IPS-11a (cell line): Measurements from ENCODE around the gene ANKRD40CL.

Source experiments
- H3K4me3 ChIP-seq: one replicate; pipeline ENCODE4 v1.5.1; 2013; ENCODE audit warnings: low read depth, low read length, control low read depth

The ANKRD40CL gene

DNA sequence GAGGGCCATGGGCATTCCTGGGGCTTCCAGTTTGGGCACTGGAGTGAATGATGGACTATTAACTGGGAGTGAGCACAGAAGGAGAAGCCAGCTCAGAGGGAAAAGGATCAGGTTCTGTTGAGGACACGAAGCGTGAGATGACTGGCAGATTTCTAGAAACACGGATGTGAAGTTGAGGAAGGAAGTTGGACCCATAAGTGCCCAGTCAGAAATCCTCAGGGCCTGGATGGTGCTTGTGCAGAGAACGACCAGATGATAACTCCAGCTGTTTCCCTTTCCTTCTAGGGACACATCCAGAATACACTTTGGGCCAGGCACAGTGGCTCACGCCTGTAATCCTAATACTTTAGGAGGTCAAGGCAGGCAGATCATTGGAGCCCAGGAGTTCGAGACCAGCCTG is 23.3 kb upstream of the ANKRD40CL start:
- H3K4me3 ChIP-seq, result no peak overlapping the region

DNA sequence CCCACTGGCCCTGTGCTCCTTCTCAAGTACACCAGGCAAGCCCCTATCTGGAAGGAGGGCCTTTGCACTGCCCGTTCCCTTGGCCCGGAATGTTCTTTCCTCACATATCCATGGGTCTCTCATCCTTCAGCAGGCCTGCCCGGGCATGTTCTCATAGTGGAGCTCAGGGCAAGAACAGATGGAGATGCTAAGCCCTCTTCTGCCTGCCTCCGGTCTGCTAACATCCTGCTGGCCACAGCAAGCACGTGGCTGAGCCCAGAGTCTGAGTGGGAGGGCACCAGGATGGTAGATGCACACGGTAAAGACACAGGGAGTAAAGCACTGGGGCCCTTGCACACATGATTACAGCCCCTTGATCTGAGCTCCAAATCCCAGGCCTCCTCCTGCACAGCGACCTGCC is 19.8 kb upstream of the ANKRD40CL start:
- no peak overlapping the region for H3K4me3 ChIP-seq

DNA sequence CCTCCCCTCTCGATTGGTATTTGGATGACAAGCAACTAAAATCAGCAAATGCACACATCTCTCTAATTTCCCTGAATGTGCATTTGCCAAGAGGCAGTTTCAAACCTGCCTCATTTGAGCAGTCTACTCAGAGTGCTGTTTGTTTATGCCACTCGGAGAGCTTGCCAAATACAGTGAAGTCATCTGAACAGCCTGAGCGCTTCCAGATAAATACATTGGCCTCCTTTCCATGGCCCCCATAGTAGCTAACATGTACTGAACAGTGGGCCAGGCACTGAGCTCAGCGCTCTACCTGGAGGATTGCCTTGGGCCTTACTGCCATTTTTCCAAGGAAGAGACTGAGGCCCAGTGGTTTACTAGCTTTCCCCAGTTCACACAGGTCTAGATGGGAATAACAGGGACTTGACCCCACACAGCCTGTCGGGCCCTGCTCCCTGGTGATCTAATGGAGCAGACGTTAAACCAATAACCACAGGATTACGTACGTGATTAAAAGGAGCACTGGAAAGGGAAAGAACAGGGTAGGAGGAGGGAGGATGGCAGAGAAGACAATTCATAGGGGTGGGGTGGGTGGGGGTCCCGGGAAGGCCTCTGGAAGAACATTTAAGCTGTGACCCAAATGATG is 18.7 kb upstream of the ANKRD40CL start:
- no peak overlapping the region for H3K4me3 ChIP-seq

DNA sequence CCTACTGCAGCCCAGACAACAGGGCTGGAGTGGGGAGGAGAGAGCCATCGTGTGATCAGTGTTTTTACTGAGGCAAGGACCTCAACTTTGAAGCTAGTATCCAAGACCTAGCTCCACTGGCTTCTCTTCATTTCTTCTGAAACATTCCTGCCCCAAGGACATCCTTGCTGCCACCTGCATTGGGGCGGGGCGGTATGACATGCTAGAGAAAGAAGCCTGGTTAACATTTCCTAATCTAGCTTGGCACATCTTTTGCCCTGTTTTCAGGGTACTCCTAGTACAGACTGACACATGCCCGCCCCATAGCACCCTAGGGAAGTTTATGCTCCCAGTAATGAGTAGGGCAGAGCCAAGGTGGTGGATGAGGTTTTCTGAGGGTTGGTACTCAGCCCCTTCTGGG is 17.8 kb upstream of the ANKRD40CL start:
- no peak overlapping the region for H3K4me3 ChIP-seq

DNA sequence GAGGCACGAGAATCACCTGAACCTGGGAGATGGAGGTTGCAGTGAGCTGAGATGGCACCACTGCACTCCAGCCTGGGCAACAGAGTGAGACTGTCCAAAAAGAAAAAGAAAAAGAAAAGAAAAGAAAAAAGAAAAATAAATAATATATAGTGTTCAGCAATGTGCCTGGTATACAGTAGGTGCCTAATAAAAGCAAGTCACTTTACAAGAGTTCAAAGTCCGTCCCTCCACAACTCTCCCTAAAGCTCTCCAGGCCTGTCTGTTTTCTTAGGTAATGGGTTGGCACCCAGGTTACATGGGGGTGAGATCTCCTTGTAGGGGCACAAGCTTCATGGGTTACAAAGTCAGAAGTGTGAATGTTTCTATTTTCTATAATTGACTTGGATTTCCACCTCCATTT is 16.6 kb upstream of the ANKRD40CL start:
- H3K4me3 ChIP-seq, result no peak overlapping the region

DNA sequence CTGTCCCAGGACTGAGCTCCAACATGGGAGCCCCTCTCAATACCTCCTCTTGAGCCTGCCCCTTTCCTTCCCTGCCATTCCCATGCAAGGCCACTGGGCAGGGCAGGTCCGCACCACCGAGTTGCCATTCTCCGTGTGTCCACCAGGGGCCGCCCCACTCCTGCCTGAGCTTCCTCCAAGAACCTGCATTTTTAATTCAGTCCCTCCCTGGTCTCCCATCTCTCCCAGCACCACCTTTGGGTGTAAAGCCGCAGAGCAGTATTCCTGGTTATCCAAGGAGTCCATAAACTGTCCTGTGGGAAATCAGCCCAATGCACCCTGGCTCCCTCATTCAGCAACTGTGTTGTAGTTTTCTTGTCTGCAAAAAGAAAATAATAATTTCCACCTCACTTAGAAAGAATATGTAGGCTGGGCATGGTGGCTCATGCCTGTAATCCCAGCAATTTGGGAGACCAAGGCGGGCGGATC is 15.9 kb upstream of the ANKRD40CL start:
- no peak overlapping the region for H3K4me3 ChIP-seq

DNA sequence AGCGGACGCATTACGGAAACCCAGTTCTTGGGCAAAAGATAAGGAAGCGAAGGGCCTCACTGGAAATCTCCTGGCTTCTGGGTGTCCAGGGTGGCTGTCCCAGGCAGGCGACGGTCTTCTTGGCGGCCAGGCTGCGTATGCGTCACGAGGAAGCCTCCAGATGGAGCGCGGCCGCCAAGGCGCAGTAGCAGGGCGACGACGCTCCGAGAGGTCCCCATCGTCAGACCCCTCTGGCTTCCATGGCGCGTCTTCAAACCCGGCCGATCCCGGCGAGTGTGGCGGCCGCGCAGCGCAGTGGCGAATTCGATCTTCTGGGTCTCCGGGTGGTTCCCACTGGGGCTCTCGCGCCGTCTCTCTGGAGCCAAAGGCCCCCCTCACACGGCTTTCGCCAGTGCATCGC is 13.8 kb upstream of the ANKRD40CL start:
- no peak overlapping the region for H3K4me3 ChIP-seq

DNA sequence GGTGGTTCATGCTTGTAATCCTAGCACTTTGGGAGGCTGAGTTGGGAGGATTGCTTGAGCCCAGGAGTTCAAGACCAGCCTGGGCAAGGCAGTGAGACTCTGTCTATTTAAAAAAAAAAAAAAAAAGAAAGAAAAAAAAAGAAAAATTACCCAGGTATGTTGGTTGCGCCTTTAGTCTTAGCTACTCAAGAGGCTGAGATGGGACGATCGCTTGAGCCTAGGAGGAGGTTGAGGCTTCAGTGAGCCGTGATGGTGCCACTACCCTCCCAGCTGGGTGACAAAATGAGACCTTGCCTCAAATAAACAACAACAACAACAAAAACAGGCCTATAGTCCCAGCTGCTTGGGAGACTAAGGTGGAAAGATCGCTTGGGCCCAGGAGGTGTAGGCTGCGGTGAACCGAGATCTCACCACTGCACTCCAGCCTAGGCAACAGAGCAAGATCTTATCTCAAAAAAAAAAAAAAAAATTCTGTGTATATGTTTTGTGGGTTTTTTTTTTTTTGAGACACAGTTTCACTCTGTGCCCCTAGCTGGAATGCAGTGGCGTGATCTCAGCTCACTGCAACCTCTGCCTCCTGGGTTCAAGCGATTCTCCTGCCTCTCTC is 12.5 kb upstream of the ANKRD40CL start:
- H3K4me3 ChIP-seq, result no peak overlapping the region

DNA sequence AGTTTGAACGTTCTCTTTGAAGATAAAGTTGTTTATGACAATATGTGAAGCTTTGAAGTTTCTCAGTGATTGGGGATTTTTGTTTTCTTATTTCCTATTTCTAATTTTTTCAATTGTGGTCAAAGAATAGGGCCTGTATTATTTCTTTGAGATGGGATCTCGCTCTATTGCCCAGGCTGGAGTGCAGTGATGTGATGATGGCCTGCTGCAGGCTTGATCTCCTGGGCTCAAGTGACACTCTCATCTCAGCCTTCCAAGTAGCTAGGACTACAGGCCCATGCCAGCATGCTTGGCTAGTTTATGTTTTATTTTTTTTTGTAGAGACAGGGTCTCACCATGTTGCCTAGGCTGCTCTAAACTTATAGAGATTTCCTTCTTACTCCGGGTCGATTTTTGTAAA is 11.7 kb upstream of the ANKRD40CL start:
- H3K4me3 ChIP-seq, result no peak overlapping the region

DNA sequence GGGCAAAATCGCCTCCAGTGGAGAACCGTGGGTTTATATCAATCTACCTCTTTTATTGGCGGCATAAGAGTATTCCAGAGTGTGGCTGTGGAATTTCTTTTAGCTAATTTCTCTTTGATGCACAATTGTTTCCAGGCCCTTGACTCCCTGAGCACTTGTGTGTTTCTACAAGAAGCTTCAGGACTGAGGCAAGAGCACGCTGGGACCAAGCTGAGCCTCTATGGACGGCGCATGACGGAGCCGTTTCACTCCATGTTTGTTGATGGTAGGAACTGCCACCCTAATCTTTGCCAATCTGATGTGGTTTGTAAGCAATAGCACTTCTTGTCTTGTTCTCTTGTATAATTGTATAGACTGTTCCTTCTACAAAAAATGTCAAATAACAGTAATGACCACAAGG is 11.2 kb upstream of the ANKRD40CL start:
- no peak overlapping the region for H3K4me3 ChIP-seq

DNA sequence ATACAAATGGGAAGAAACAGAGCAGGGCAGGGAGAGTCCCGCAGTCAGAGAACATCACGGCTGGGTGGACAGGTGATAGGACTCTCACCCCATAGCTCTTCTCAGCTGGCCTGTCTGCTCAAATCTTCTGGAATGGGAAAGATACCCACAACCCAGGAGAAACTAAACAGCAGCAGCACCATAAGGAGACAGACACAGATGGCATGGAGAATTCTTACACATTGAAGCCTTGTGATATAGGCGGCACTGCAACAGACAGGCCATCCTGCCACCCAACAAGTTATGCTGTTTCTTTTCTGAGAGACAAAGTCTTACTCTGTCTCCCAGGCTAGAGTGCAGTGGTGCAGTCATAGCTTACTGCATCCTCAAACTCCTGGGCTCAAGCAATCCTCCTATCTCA is 8.6 kb upstream of the ANKRD40CL start:
- no peak overlapping the region for H3K4me3 ChIP-seq

DNA sequence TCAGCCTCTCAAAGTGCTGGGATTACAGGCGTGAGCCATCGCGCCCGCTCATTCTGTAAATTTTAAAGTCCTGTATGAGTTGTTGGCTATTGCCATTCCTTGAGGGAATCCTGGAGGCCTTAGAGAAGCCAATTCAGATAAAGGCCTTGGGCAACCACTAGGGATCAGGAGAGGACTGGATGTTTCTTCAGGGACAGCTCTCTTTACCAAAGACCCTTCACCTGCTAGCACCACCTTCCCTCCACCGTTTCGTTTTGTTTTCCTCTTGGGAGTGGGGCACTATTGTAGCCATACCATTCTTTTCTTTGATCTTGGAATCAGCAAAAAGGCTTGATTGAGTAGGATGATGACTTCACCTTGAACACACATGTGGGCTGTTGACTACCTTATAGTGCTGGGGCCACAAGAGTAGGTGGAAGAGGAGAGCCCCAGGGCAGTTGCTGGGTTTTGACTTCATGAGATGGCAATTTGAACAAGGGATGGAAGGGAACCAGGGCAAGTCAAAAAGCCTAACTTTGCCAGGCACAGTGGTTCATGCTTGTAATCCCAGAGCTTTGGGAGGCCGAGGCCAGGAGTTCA is 7.0 kb upstream of the ANKRD40CL start:
- H3K4me3 ChIP-seq, result no peak overlapping the region

DNA sequence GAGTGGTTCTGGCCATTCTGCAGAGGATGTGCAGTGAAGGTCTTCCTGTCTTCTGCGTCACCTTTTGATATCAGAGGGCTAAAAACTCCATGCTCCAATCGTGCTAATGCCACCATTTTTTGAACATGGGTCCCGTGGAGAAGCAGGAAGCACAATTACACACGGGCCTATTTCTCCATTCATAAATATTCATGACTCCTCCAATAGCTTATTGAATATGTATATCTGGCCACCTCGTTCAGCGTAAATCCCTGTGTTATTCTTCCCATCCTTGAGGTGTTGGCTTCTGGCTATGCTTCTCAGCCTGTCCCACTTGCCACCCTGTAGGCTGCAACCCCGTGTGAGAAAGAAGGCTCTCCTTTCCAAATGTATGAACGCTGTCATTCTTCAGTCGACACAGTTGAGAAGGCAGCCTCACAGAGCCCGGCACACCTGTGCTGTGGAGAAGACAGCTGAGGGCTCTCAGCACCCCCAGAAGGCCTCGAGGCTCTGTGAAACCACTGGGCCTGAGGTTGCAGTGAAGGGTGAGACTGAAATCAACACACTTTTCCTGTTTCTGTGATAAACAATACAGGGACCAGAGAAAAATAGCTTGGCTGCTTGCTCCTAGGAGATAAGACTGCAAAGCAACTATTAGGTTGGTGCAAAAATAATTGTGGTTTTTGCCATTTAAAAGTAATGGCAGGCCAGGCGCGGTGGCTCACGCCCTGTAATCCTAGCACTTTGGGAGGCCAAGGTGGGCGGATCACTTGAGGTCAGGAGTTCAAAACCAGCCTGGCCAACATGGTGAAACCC is 4.9 kb upstream of the ANKRD40CL start:
- H3K4me3 ChIP-seq, result no peak overlapping the region

DNA sequence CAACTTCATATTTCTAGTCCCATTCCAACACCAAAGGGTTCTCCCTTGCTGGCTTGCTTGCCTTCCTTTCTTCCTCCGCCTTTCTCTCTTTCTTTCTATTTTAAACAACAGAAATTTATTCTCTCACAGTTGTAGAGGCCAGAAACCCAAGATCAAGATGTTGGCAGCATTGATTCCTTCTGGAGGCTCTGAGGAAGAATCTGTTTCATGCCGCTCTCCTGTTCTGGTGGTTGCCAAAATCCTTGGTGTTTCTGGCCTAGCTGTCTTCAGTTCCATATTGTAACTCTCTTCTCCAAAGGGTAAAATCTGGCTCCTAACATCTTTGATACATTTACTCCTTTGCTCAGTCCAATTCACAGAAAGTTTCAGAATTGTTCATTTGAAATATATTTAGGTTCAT is 3.0 kb upstream of the ANKRD40CL start:
- no peak overlapping the region for H3K4me3 ChIP-seq

DNA sequence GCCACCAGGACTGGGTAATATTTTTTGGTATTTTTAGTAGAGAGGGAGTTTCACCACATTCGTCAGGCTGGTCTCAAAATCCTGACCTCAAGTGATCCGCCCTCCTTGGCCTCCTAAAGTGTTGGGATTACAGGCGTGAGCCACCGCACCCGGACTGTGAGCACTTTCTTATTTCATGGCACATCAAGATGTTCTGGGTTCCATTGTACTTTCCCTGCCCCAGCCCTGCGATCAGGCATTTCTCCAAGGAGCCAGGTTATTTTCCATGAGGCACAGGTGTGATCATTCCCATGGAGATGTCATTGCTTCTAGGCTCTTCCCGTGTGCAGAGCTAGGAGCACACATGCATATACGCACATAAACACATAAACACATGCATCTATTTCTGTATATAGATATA is 2.6 kb upstream of the ANKRD40CL start:
- H3K4me3 ChIP-seq, result no peak overlapping the region

DNA sequence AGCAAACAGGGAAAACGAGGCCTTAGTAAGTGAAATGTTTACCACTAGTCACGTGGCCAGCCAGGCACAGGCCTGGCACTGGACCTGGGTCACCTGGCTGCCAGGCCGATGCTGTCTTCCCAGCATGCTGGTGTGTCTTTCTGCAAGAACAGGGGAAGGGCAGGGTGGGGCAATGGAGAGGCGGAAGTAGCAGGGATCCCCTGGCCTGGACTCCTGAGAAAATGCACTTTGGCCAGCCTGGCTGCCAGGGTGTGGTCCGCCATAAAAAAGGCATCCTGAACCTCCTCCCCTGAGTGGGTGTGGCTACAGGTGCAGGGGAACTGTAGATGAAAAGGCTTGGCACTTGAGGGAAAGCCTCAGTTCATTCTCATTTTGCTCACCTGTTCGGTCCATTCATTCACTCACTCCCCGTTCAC is 1.0 kb upstream of the ANKRD40CL start:
- H3K4me3 ChIP-seq, result no peak overlapping the region

DNA sequence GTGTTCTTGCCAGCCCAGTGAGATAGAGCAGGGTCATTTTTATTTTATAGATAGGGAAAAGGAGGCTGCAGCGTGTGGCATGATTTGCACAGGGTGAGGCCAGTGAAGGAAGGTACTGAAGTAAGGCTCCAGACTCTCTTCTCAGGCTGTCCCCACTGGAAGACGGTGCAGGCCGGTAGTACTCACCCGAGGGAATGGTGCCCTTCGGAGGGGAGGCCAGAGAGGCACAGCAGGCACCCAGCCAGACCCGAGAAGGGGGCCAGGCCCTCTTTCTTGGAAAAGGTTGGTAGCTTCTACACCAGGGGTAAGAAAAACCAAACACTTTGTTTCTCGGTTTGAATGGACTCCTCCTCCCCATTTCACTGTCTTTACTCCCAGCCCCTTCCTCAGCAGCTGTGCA is 288 bp downstream of the ANKRD40CL start:
- no peak overlapping the region for H3K4me3 ChIP-seq

DNA sequence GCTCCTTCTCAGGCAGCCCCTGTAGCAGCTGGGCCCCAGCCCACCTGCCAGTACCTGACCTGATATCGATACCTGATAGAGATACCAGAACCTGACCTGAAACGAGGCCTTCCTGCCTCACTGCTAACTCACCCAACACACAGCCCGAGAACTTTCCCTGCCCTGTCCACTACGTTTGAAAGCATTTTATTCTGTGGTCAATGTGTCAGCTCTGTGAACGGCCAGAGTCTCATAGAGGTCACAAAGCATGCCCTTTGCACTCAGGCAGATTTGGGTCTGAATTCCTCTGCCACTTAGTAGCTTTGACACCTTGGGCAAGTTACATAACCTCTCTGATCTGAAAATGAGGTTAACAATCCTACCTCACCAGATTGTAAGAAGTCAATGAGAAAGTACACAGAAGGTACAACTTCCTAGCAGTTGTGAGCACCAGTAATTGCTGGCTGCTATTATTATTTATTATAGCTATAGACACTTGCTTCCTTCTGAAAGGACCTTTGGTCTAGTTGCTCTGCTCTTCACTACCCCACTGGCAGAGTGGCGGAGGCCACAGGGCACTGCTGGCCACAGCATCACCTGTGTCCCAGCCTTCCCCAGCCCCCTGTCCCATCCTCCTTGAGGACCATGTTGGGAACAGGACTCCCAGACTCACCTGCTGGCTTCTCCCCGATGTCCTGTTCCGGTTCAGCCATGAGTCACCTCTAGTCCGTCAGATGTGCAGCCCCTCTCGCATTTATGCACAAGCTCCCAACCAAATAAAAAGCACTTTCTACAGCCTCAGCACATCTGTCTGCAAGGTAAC is 895 bp downstream of the ANKRD40CL start:
- H3K4me3 ChIP-seq, result no peak overlapping the region

DNA sequence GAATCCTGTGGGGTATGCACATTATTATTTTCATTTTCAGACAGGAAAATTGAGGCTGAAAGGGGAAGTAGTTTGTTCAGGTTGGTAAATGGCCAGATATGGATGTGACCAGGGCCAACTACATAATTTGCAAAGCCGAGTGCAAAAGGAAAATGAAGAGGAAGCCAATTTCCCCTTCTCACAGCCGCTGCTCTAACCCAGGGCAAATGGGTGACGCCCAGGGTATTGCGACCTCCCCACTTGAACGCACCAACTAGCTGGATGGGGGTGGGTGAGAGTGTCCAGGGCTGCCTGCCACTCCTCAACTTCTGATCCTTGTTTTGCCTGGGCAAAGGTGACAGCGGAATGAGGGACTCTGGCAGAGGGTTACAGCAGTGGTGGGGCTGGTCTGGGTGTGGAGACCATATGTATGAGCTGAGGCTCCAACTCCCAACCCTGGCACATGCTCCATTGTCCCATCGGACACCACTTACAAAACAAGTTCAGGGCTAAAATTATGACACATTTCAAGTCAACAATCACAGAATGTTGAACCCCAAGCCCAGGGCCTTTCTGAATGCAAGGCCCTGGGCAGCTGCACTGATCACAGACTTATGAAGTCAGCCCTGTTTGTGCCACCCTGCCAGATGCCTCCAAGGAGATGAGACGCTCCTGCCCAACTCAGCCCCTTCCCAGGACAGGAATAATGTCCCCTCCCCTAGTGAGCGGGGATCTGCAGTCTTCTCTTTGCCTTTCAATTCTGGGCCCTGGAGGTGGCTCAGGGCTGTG is 1.7 kb downstream of the ANKRD40CL start:
- H3K4me3 ChIP-seq, result no peak overlapping the region

DNA sequence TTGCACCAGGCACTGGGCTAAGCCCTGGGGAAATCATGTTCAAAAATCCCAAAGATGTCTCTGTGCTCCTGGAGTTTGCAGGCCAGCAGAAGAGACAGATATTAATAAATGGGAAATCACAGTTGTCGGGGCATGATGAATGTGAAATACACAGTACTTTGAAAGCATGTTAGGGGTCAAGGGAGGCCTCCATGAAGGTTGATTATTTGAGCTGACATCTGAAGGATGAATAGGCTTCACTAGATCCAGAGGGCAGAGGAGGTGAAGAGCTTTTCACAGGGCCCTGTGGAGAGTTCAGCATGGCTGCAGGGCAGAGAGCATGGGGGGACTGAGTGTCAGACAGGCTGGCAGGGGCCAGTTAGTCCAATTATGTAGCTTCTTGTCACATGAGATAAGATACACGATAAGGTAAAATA is 2.6 kb downstream of the ANKRD40CL start:
- H3K4me3 ChIP-seq, result no peak overlapping the region
